ENCODE data around the gene UGT3A2.
A peak's percentile ranks its signal among the peaks of the same experiment; 100 is the strongest.

UGT3A2 gene

DNA sequence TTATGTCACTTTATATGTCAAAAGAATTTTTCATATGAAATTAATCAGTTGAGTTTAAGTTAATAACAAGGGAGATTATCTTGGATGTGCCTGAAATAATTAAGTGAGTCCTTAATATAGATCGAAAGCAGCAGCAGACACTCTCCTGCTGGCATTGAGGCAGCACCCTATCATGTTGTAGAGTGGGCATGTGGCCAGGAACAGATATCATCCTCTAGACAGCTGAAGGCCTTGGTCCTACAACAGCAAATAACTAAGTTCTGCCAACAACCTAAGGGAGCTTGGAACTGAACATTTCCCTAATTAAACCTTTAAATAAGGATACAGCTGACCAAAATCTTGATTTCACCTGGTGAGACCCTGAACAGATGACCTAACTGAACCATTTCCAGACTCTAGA is 49.7 kb downstream of the UGT3A2 start:
- POLR2A ChIA-PET, result no interaction called here

DNA sequence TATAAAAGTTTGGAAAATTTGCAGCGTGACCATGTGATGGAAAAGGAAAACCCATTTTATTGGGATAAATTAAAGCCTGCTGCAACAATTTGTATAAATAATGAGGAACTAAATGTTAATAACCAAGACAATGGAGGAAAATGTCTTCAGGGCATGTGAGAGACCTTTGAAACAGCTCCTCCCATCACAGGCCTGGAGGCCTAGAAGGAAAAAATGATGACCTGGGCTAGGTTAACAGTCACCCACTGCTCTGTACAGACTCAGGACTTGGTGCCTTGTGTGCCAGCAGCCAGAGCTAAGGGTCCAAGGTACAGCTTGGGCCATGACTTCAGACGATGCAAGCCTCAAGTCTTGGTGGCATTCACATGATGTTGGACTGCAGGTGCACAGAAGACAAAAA is 53.5 kb downstream of the UGT3A2 start:
- H3K27ac ChIP-seq (ENCODE audit: extremely low read depth, low read depth, low read length), result no peak overlapping the region
- POLR2A ChIA-PET, result no interaction called here
- H3K4me3 ChIP-seq (ENCODE audit: low read depth, low read length), result no peak overlapping the region
- peaks cover 3% of the 10 kb centered on the region; the same call in 1 of the 2 replicates for H3K9me3 ChIP-seq (ENCODE audit: control insufficient read depth, insufficient read depth, low read depth, low read length)
- TF ChIP-seq SETDB1 (IDR thresholded peaks at IDR 0.05; ENCODE audit: insufficient read length, low read length), result peak; percentile 74
- peak; percentile 68; the same call in 1 of the 2 replicates for TF ChIP-seq TRIM28 (IDR thresholded peaks at IDR 0.05; ENCODE audit: borderline replicate concordance, low read length)
- TF ChIP-seq, protein P1, sequence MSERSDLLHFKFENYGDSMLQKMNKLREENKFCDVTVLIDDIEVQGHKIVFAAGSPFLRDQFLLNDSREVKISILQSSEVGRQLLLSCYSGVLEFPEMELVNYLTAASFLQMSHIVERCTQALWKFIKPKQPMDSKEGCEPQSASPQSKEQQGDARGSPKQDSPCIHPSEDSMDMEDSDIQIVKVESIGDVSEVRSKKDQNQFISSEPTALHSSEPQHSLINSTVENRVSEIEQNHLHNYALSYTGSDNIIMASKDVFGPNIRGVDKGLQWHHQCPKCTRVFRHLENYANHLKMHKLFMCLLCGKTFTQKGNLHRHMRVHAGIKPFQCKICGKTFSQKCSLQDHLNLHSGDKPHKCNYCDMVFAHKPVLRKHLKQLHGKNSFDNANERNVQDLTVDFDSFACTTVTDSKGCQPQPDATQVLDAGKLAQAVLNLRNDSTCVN (tag by site-specific recombination; optimal IDR thresholded peaks at IDR 0.05), result no peak
- TF ChIP-seq SP7 (tag by site-specific recombination; IDR thresholded peaks at IDR 0.05), result no peak
- no peak for TF ChIP-seq ZNF654 (tag by site-specific recombination; IDR thresholded peaks at IDR 0.05; ENCODE audit: low read depth)
- TF ChIP-seq ZBTB20 (tag by site-specific recombination; IDR thresholded peaks at IDR 0.05), result no peak
- TF ChIP-seq GFI1B (tag by site-specific recombination; IDR thresholded peaks at IDR 0.05), result no peak
- TF ChIP-seq ZNF585B (tag by site-specific recombination; IDR thresholded peaks at IDR 0.05), result peak; percentile 94
- no peaks in the 10 kb centered on the region for H3K4me1 ChIP-seq (ENCODE audit: control insufficient read depth, insufficient read depth, low read length)
- no peaks in the 10 kb centered on the region for H3K36me3 ChIP-seq (ENCODE audit: control insufficient read depth in 2 of 2, insufficient read depth in 1 of 2, low read length in 2 of 2)
- CTCF ChIA-PET, result no interaction called here

More for the DNA sequence above, 49.7 kb downstream of the UGT3A2 start:
- peaks cover 3% of the 10 kb centered on the region; the same call in 1 of the 2 replicates for H3K9me3 ChIP-seq (ENCODE audit: control insufficient read depth, insufficient read depth, low read depth, low read length)
- CTCF ChIA-PET, result no interaction called here
- no peaks in the 10 kb centered on the region for H3K4me1 ChIP-seq (ENCODE audit: control insufficient read depth, insufficient read depth, low read length)
- H3K36me3 ChIP-seq (ENCODE audit: control insufficient read depth in 2 of 2, insufficient read depth in 1 of 2, low read length in 2 of 2), result no peaks in the 10 kb centered on the region
- H3K27ac ChIP-seq (ENCODE audit: extremely low read depth, low read depth, low read length), result no peak overlapping the region
- TF ChIP-seq ZNF623 (tag by site-specific recombination; IDR thresholded peaks at IDR 0.05) (no peak), ZBTB20 (tag by site-specific recombination; IDR thresholded peaks at IDR 0.05) (no peak), ZNF560 (tag by site-specific recombination; IDR thresholded peaks at IDR 0.05; ENCODE audit: borderline replicate concordance) (no peak), KLF7 (tag by site-specific recombination; IDR thresholded peaks at IDR 0.05; ENCODE audit: borderline replicate concordance) (no peak), ZNF501 (tag by site-specific recombination; IDR thresholded peaks at IDR 0.05) (no peak)
- TF ChIP-seq, protein P2, sequence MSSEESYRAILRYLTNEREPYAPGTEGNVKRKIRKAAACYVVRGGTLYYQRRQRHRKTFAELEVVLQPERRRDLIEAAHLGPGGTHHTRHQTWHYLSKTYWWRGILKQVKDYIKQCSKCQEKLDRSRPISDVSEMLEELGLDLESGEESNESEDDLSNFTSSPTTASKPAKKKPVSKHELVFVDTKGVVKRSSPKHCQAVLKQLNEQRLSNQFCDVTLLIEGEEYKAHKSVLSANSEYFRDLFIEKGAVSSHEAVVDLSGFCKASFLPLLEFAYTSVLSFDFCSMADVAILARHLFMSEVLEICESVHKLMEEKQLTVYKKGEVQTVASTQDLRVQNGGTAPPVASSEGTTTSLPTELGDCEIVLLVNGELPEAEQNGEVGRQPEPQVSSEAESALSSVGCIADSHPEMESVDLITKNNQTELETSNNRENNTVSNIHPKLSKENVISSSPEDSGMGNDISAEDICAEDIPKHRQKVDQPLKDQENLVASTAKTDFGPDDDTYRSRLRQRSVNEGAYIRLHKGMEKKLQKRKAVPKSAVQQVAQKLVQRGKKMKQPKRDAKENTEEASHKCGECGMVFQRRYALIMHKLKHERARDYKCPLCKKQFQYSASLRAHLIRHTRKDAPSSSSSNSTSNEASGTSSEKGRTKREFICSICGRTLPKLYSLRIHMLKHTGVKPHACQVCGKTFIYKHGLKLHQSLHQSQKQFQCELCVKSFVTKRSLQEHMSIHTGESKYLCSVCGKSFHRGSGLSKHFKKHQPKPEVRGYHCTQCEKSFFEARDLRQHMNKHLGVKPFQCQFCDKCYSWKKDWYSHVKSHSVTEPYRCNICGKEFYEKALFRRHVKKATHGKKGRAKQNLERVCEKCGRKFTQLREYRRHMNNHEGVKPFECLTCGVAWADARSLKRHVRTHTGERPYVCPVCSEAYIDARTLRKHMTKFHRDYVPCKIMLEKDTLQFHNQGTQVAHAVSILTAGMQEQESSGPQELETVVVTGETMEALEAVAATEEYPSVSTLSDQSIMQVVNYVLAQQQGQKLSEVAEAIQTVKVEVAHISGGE (tag by site-specific recombination; conservative IDR thresholded peaks at IDR 0.05; ENCODE audit: low read depth), result no peak
- TF ChIP-seq, protein P3, sequence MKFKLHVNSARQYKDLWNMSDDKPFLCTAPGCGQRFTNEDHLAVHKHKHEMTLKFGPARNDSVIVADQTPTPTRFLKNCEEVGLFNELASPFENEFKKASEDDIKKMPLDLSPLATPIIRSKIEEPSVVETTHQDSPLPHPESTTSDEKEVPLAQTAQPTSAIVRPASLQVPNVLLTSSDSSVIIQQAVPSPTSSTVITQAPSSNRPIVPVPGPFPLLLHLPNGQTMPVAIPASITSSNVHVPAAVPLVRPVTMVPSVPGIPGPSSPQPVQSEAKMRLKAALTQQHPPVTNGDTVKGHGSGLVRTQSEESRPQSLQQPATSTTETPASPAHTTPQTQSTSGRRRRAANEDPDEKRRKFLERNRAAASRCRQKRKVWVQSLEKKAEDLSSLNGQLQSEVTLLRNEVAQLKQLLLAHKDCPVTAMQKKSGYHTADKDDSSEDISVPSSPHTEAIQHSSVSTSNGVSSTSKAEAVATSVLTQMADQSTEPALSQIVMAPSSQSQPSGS (tag by site-specific recombination; IDR thresholded peaks at IDR 0.05; ENCODE audit: low read depth), result no peak
- no peak overlapping the region for H3K4me3 ChIP-seq (ENCODE audit: low read depth, low read length)

DNA sequence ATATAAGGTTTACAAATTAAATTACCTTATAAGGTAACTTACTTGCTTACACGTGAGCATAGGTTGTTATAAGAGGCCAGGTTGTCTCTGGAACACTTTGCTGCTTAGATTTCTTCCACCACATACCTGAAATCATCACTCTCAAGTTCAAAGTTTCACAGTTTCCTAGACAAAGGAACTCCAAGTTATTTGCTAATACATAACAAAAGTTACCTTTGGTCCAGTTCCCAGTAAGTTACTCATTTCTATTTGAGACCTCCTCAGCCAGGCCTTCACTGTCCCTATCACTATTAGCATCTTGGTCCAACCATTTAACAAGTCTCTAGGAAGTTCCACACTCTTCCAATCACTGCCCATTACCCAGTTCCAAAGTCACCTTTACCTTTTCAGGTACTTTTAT is 57.0 kb downstream of the UGT3A2 start:
- Histone ChIP-seq H3K4me1 (ENCODE audit: control insufficient read depth, insufficient read depth, low read length) (no peaks in the 10 kb centered on the region), H3K36me3 (ENCODE audit: control insufficient read depth in 2 of 2, insufficient read depth in 1 of 2, low read length in 2 of 2) (no peaks in the 10 kb centered on the region), H3K4me3 (ENCODE audit: low read depth, low read length) (no peak overlapping the region), H3K9me3 (ENCODE audit: control insufficient read depth, insufficient read depth, low read depth, low read length) (no peaks in the 10 kb centered on the region), H3K27ac (ENCODE audit: extremely low read depth, low read depth, low read length) (no peak overlapping the region)
- ChIA-PET POLR2A (no interaction called here), CTCF (no interaction called here)
- TF ChIP-seq, protein P4, sequence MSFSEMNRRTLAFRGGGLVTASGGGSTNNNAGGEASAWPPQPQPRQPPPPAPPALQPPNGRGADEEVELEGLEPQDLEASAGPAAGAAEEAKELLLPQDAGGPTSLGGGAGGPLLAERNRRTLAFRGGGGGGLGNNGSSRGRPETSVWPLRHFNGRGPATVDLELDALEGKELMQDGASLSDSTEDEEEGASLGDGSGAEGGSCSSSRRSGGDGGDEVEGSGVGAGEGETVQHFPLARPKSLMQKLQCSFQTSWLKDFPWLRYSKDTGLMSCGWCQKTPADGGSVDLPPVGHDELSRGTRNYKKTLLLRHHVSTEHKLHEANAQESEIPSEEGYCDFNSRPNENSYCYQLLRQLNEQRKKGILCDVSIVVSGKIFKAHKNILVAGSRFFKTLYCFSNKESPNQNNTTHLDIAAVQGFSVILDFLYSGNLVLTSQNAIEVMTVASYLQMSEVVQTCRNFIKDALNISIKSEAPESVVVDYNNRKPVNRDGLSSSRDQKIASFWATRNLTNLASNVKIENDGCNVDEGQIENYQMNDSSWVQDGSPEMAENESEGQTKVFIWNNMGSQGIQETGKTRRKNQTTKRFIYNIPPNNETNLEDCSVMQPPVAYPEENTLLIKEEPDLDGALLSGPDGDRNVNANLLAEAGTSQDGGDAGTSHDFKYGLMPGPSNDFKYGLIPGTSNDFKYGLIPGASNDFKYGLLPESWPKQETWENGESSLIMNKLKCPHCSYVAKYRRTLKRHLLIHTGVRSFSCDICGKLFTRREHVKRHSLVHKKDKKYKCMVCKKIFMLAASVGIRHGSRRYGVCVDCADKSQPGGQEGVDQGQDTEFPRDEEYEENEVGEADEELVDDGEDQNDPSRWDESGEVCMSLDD (tag by site-specific recombination; IDR thresholded peaks at IDR 0.05), result no peak
- no peak for TF ChIP-seq ZNF561 (tag by site-specific recombination; IDR thresholded peaks at IDR 0.05; ENCODE audit: borderline replicate concordance)
- TF ChIP-seq, protein P5, sequence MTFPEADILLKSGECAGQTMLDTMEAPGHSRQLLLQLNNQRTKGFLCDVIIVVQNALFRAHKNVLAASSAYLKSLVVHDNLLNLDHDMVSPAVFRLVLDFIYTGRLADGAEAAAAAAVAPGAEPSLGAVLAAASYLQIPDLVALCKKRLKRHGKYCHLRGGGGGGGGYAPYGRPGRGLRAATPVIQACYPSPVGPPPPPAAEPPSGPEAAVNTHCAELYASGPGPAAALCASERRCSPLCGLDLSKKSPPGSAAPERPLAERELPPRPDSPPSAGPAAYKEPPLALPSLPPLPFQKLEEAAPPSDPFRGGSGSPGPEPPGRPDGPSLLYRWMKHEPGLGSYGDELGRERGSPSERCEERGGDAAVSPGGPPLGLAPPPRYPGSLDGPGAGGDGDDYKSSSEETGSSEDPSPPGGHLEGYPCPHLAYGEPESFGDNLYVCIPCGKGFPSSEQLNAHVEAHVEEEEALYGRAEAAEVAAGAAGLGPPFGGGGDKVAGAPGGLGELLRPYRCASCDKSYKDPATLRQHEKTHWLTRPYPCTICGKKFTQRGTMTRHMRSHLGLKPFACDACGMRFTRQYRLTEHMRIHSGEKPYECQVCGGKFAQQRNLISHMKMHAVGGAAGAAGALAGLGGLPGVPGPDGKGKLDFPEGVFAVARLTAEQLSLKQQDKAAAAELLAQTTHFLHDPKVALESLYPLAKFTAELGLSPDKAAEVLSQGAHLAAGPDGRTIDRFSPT (tag by site-specific recombination; IDR thresholded peaks at IDR 0.05), result no peak

Measured in HEK293 (cell line).